Lung (tissue), 12 donors: ENCODE results near the gene SACS. TPM values are rescaled to one million over a fixed set of nuclear protein-coding genes. Genes with fewer than 3 reads are reported as not detected.
A peak's percentile ranks its signal among the peaks of the same experiment; 100 is the strongest.
"Not testable (repeated sequence)": the region's sequence is repeated elsewhere in the genome, so short reads cannot be mapped to it uniquely, and the experiment has no call there.

Source experiments
- ATAC-seq: fragments of 200-7000 bp; cut with Tn5 transposase; one replicate; pipeline ENCODE4 v1.9.1; 2020; ENCODE audit warnings: moderate number of reproducible peaks; ENCODE audit not compliant: insufficient read depth, low FRiP score
- DNase-seq, 3 donors: peaks; one replicate each; pipeline ENCODE4 v3.0.0-alpha.2; 2013 to 2017
- H3K27ac ChIP-seq, 2 donors: one replicate each; pipeline ENCODE4 v1.5.1; 2013; ENCODE audit warnings: mild to moderate bottlenecking in 2 of 2, moderate library complexity in 2 of 2, control low read depth in 1 of 2, inconsistent platforms in 1 of 2, low read depth in 1 of 2, low read length in 1 of 2
- H3K27me3 ChIP-seq, 3 donors: one replicate each; pipeline ENCODE4 v1.5.1; 2013; ENCODE audit warnings: low read length in 2 of 3; ENCODE audit not compliant: control insufficient read depth in 3 of 3, insufficient read depth in 3 of 3
- H3K36me3 ChIP-seq, 4 donors: one replicate each; pipeline ENCODE4 v1.5.1; 2013; ENCODE audit warnings: low read length in 4 of 4, mild to moderate bottlenecking in 1 of 4, moderate library complexity in 1 of 4; ENCODE audit not compliant: control insufficient read depth in 4 of 4, insufficient read depth in 4 of 4
- H3K4me1 ChIP-seq, 5 donors: one replicate each; pipeline ENCODE4 v1.5.1; 2013; ENCODE audit warnings: low read length in 5 of 5, mild to moderate bottlenecking in 2 of 5, moderate library complexity in 1 of 5; ENCODE audit not compliant: control insufficient read depth in 5 of 5, insufficient read depth in 5 of 5
- H3K4me3 ChIP-seq: one replicate; pipeline ENCODE4 v1.5.1; 2013; ENCODE audit warnings: mild to moderate bottlenecking, control low read depth, moderate library complexity
- H3K9ac ChIP-seq, 2 donors: one replicate each; pipeline ENCODE4 v1.5.1; 2013; ENCODE audit warnings: low read length in 2 of 2, control low read depth in 1 of 2; ENCODE audit not compliant: insufficient read depth in 1 of 2
- H3K9me3 ChIP-seq, 4 donors: one replicate each; pipeline ENCODE4 v1.5.1; 2013; ENCODE audit warnings: low read length in 3 of 4, mild to moderate bottlenecking in 1 of 4, moderate library complexity in 1 of 4; ENCODE audit not compliant: control insufficient read depth in 4 of 4, insufficient read depth in 3 of 4
- WGBS, 2 donors: extraction: QIAGEN DNeasy Blood & Tissue Kit; methylation state at CpG; one replicate each; pipeline ENCODE4 v1.1.7; 2013; 5-methylcytosine and 5-hydroxymethylcytosine counted together
- polyA plus RNA-seq, 2 donors: library from polyadenylated mRNA; stranded (reverse); fragments of 200-250 nt; gene quantifications; one replicate each; pipeline ENCODE4 v1.2.1, GENCODE V29; 2013
- total RNA-seq, 2 donors: library from RNA; depleted of rRNA in 1 of 2; stranded (reverse); fragments of >200 nt in 1 of 2; gene quantifications; one replicate each; pipeline ENCODE4 v1.2.1, GENCODE V29; 2014 to 2021
- TF ChIP-seq, protein P1 (sequence below): IDR thresholded peaks from 2 replicates; pipeline ENCODE4 v1.5.1; 2012; ENCODE audit warnings: mild to moderate bottlenecking; ENCODE audit errors: control extremely low read depth, extremely low read depth
- donor health status: control.
- donor health status: control.
- donor health status: Bipolar disorder and iron deficiency.
- donor health status: healthy.
- donor health status: DM: yes; HTN: yes; CAD: no.

Gene SACS
- total and polyA plus RNA-seq, 4 donors = 2.5 to 21.7 (median 7.0) TPM

GRCh38 chr13:23411706-23412105 lies 21.8 kb downstream of the SACS start:
- no peak overlapping the region for H3K9ac ChIP-seq
- ATAC-seq (no peak), DNase-seq (peak in 1 of 3 donors; percentile 13)
- 82 to 98% methylated on average over 11 of the region's 11 CpGs for WGBS, 2 donors
- TF ChIP-seq, protein P1, sequence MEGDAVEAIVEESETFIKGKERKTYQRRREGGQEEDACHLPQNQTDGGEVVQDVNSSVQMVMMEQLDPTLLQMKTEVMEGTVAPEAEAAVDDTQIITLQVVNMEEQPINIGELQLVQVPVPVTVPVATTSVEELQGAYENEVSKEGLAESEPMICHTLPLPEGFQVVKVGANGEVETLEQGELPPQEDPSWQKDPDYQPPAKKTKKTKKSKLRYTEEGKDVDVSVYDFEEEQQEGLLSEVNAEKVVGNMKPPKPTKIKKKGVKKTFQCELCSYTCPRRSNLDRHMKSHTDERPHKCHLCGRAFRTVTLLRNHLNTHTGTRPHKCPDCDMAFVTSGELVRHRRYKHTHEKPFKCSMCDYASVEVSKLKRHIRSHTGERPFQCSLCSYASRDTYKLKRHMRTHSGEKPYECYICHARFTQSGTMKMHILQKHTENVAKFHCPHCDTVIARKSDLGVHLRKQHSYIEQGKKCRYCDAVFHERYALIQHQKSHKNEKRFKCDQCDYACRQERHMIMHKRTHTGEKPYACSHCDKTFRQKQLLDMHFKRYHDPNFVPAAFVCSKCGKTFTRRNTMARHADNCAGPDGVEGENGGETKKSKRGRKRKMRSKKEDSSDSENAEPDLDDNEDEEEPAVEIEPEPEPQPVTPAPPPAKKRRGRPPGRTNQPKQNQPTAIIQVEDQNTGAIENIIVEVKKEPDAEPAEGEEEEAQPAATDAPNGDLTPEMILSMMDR = no peak
- no peak overlapping the region for H3K4me3 ChIP-seq
- peaks cover 0 to 11% (median 0%) of the 10 kb centered on the region in 5 donors for H3K4me1 ChIP-seq
- H3K27me3 ChIP-seq = no peaks in the 10 kb centered on the region
- no peaks in the 10 kb centered on the region for H3K9me3 ChIP-seq
- no peak overlapping the region for H3K27ac ChIP-seq
- H3K36me3 ChIP-seq = no peaks in the 10 kb centered on the region

GRCh38 chr13:23411220-23411619 lies 22.3 kb downstream of the SACS start:
- ATAC-seq (no peak), DNase-seq (peak in 1 of 3 donors; percentile 38)
- Histone ChIP-seq H3K9ac (no peak overlapping the region), H3K4me3 (no peak overlapping the region), H3K9me3 (no peaks in the 10 kb centered on the region), H3K27me3 (no peaks in the 10 kb centered on the region), H3K27ac (no peak overlapping the region), H3K36me3 (no peaks in the 10 kb centered on the region), H3K4me1 (peaks cover 0 to 11% (median 0%) of the 10 kb centered on the region in 5 donors)
- TF ChIP-seq, protein P1 = no peak
- 61 to 74% methylated on average over 4 of the region's 4 CpGs for WGBS, 2 donors

DNA sequence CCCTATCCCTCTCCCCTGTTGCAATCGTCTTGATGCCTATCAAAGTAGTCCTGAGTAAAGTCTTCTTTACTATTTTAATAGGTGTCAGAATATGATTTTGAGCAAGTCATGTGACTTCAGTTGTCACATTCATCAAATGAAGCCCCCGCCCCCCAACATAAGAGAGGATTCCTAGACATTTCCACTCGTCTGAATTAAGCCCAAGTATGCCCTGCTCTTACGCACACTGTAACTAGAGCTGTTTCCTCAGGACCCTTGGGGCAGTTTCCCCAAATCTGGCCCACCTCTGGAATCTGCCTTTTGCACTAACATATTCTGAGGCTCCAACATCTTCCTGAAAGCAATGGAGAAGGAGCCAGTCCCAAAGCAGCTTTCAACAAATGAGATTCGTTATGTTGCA lies 25.5 kb downstream of the SACS start:
- no peaks in the 10 kb centered on the region for H3K36me3 ChIP-seq
- H3K9ac ChIP-seq = no peak overlapping the region
- peaks cover 0 to 11% (median 0%) of the 10 kb centered on the region in 5 donors for H3K4me1 ChIP-seq
- H3K27ac ChIP-seq = no peak overlapping the region
- ATAC-seq (no peak), DNase-seq (no peak)
- H3K4me3 ChIP-seq = no peak overlapping the region
- WGBS, 2 donors = 90 to 91% methylated on average over 5 of the region's 5 CpGs
- no peaks in the 10 kb centered on the region for H3K27me3 ChIP-seq
- TF ChIP-seq, protein P1 = no peak
- H3K9me3 ChIP-seq = no peaks in the 10 kb centered on the region

DNA sequence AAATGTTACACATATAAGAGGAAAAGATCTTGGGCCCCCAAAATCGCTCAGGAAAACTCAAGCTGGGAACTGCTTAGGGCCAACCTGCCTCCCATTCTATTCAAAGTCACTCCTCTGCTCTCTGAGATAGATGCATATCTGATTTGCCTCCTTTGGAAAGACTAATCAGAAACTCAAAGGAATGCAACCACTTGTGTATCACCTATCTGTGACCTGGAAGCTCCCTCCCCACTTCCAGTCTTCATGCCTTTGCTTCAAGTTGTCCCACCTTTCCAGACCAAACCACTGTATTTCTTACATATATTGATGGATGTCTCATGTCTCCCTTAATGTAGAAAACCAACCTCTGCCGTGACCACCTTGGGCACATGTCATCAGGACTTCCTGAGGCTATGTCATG lies 32.3 kb downstream of the SACS start:
- DNase-seq, H3K9ac ChIP-seq, H3K9me3 ChIP-seq, H3K4me1 ChIP-seq, ATAC-seq, H3K27me3 ChIP-seq, H3K4me3 ChIP-seq, H3K27ac ChIP-seq, H3K36me3 ChIP-seq: not testable (repeated sequence)
- WGBS, 2 donors = 92 to 94% methylated on average over 2 of the region's 2 CpGs
